Naive thymus-derived CD4-positive, alpha-beta T cell (primary cell): ENCODE data around the gene CCDC57. TPM values are rescaled to one million over a fixed set of nuclear protein-coding genes. Genes with fewer than 3 reads are reported as not detected.

Experiments
- ATAC-seq: fragments of 150-1000 bp; cut with Tn5 transposase; 2 replicates; pipeline ENCODE4 v1.10.0; 2021; ENCODE audit warnings: mild to moderate bottlenecking, moderate library complexity
- CTCF ChIA-PET: fragments of 350-600 bp; sonication (Branson Sonifier 250); formaldehyde crosslinking; loops from one replicate; lab custom pipeline; 2021; ENCODE audit warnings: antibody characterized with exemption; lab: Charles Lee
- POLR2A ChIA-PET: fragments of 350-600 bp; sonication (Branson Sonifier 250); formaldehyde crosslinking; loops from one replicate; lab custom pipeline; 2021; ENCODE audit warnings: antibody characterized with exemption, inconsistent platforms; lab: Charles Lee
- DNase-seq, 9 donors: peaks; one replicate each; pipeline versions ENCODE4 v3.0.0 to v3.0.0-alpha.2; 2020 to 2022; ENCODE audit warnings: mixed read lengths in 1 of 9
- H3K27ac ChIP-seq: one replicate; pipeline ENCODE4 v1.7.0; 2013; ENCODE audit warnings: mild to moderate bottlenecking, low read depth, low read length, moderate library complexity
- H3K27me3 ChIP-seq, 2 donors: one replicate each; pipeline ENCODE4 v1.7.0; 2013; ENCODE audit warnings: low read length in 2 of 2, mild to moderate bottlenecking in 2 of 2, moderate library complexity in 2 of 2; ENCODE audit not compliant: control insufficient read depth in 2 of 2, insufficient read depth in 2 of 2
- H3K36me3 ChIP-seq, 3 experiments: 1 replicate in 2 of 3; 2 replicates in 1 of 3; pipeline ENCODE4 v1.7.0; 2013; ENCODE audit warnings: low read length in 3 of 3, mild to moderate bottlenecking in 3 of 3, moderate library complexity in 1 of 3; ENCODE audit not compliant: insufficient read depth in 3 of 3, control insufficient read depth in 2 of 3
- H3K4me1 ChIP-seq, 2 donors: one replicate each; pipeline ENCODE4 v1.7.0; 2013; ENCODE audit warnings: low read length in 2 of 2, mild to moderate bottlenecking in 2 of 2, moderate library complexity in 1 of 2; ENCODE audit not compliant: control insufficient read depth in 2 of 2, insufficient read depth in 2 of 2
- H3K4me3 ChIP-seq: 2 replicates; pipeline ENCODE4 v1.7.0; 2013; ENCODE audit warnings: mild to moderate bottlenecking, low read length
- H3K9me3 ChIP-seq, 3 experiments: 1 replicate in 2 of 3; 2 replicates in 1 of 3; pipeline ENCODE4 v1.7.0; 2013; ENCODE audit warnings: low read length in 3 of 3; ENCODE audit not compliant: control insufficient read depth in 2 of 3
- H3K27ac Mint-ChIP-seq, 9 donors: one replicate each; pipeline ENCODE4 v1.8.0; 2020 to 2022; ENCODE audit warnings: mixed read lengths in 9 of 9, mild to moderate bottlenecking in 8 of 9, moderate library complexity in 5 of 9, inconsistent platforms in 2 of 9
- H3K27me3 Mint-ChIP-seq, 5 donors: one replicate each; pipeline ENCODE4 v1.8.0; 2021 to 2022; ENCODE audit warnings: mixed read lengths in 5 of 5, mild to moderate bottlenecking in 1 of 5
- H3K36me3 Mint-ChIP-seq, 5 donors: one replicate each; pipeline ENCODE4 v1.8.0; 2020 to 2022; ENCODE audit warnings: mixed read lengths in 5 of 5, mild to moderate bottlenecking in 3 of 5, inconsistent platforms in 1 of 5
- H3K4me1 Mint-ChIP-seq, 7 donors: one replicate each; pipeline ENCODE4 v1.8.0; 2020 to 2022; ENCODE audit warnings: mixed read lengths in 7 of 7, mild to moderate bottlenecking in 3 of 7, inconsistent platforms in 1 of 7
- H3K4me3 Mint-ChIP-seq, 10 donors: one replicate each; pipeline ENCODE4 v1.8.0; 2020 to 2022; ENCODE audit warnings: mild to moderate bottlenecking in 10 of 10, mixed read lengths in 10 of 10, moderate library complexity in 6 of 10, inconsistent platforms in 2 of 10
- H3K9me3 Mint-ChIP-seq, 11 donors: one replicate each; pipeline ENCODE4 v1.8.0; 2020 to 2022; ENCODE audit warnings: mixed read lengths in 11 of 11, mild to moderate bottlenecking in 4 of 11, inconsistent platforms in 1 of 11, moderate library complexity in 1 of 11
- intact Hi-C, 2 donors: fragments of 100-400 bp; cut with micrococcal nuclease; formaldehyde crosslinking; loops; one replicate each; pipeline ENCODE4 v1.15.1; 2023
- polyA plus RNA-seq, 2 donors: library from polyadenylated mRNA; unstranded; fragments of 300-500 nt; fragmentation: Illumina TruSeq; gene quantifications; one replicate each; pipeline ENCODE4 v1.2.3, GENCODE V29; 2021
- total RNA-seq, 6 experiments: library from RNA in 5 of 6; stranded (reverse) in 5 of 6; gene quantifications; 1 replicate in 5 of 6; 2 replicates in 1 of 6; pipeline ENCODE4 v1.2.3 and lab custom pipeline; 2021 to 2026

The CCDC57 gene
- total and polyA plus RNA-seq, 7 experiments from 2014 or later, result 32.1 to 127 (median 92.1) TPM

GRCh38 chr17:82217120-82217529 lies 4.5 kb upstream of the CCDC57 start:
- POLR2A ChIA-PET, result no interaction called here
- DNase-seq, result peak in 1 of 9 donors; percentile 21
- H3K27ac ChIP-seq, result no peak overlapping the region
- Mint-ChIP-seq H3K27ac (peak overlapping the region in 1 of 9 donors; percentile 77), H3K4me3 (peak overlapping the region in 1 of 10 donors; percentile 62), H3K36me3 (no peaks in the 10 kb centered on the region), H3K4me1 (peaks cover 4 to 26% (median 20%) of the 10 kb centered on the region in 7 donors), H3K9me3 (no peaks in the 10 kb centered on the region), H3K27me3 (peaks cover 0 to 2% (median 0%) of the 10 kb centered on the region in 5 donors)
- CTCF ChIA-PET, result no interaction called here
- H3K27me3 ChIP-seq, result no peaks in the 10 kb centered on the region
- intact Hi-C loops, result loop anchor here in 1 of 2 donors (10.0 kb wide), 1 partner anchor 92 kb away; no protein-coding TSS in a partner anchor
- H3K4me1 ChIP-seq, result peaks cover 18 to 22% of the 10 kb centered on the region in 2 donors
- no peak overlapping the region for H3K4me3 ChIP-seq
- no peak for ATAC-seq
- no peaks in the 10 kb centered on the region for H3K9me3 ChIP-seq
- peaks cover 0 to 4% (median 0%) of the 10 kb centered on the region in 3 experiments for H3K36me3 ChIP-seq

GRCh38 chr17:82216301-82217119 lies 3.9 kb upstream of the CCDC57 start:
- peaks cover 0 to 4% (median 0%) of the 10 kb centered on the region in 3 experiments for H3K36me3 ChIP-seq
- H3K4me1 ChIP-seq, result peaks cover 21 to 28% of the 10 kb centered on the region in 2 donors
- DNase-seq, result peak in 1 of 9 donors; percentile 52

GRCh38 chr17:82215972-82216300 lies 3.3 kb upstream of the CCDC57 start:
- no peak overlapping the region for H3K4me3 ChIP-seq
- no peaks in the 10 kb centered on the region for H3K9me3 ChIP-seq
- CTCF ChIA-PET, result no interaction called here
- peaks cover 23 to 31% of the 10 kb centered on the region in 2 donors for H3K4me1 ChIP-seq
- intact Hi-C loops, result loop anchor here in 1 of 2 donors (1.0 to 10.0 kb wide), 3 partner anchors 12 to 91 kb away; no protein-coding TSS in a partner anchor
- Mint-ChIP-seq H3K9me3 (no peaks in the 10 kb centered on the region), H3K27me3 (peaks cover 0 to 2% (median 0%) of the 10 kb centered on the region in 5 donors), H3K4me3 (peak overlapping the region in 3 of 10 donors; percentile 4 to 70 (median 62)), H3K27ac (peak overlapping the region in 4 of 9 donors; percentile 54 to 77 (median 66)), H3K4me1 (peaks cover 9 to 33% (median 27%) of the 10 kb centered on the region in 7 donors), H3K36me3 (no peaks in the 10 kb centered on the region)
- DNase-seq, result no peak
- H3K27ac ChIP-seq, result no peak overlapping the region
- POLR2A ChIA-PET, result interaction anchor here (0.5 to 1.9 kb wide), 2 partner anchors 10 to 509 kb away, joined by 3 to 5 read pairs; no protein-coding TSS in a partner anchor
- peaks cover 0 to 4% (median 0%) of the 10 kb centered on the region in 3 experiments for H3K36me3 ChIP-seq
- no peak for ATAC-seq
- no peaks in the 10 kb centered on the region for H3K27me3 ChIP-seq

More at GRCh38 chr17:82216301-82217119, 3.9 kb upstream of the CCDC57 start:
- peak; percentile 81 for ATAC-seq
- Mint-ChIP-seq H3K4me1 (peaks cover 8 to 31% (median 26%) of the 10 kb centered on the region in 7 donors), H3K27me3 (peaks cover 0 to 2% (median 0%) of the 10 kb centered on the region in 5 donors), H3K9me3 (no peaks in the 10 kb centered on the region), H3K27ac (peak overlapping the region in 4 of 9 donors; percentile 54 to 77 (median 66)), H3K4me3 (peak overlapping the region in 2 of 10 donors; percentile 4 to 62), H3K36me3 (no peaks in the 10 kb centered on the region)
- POLR2A ChIA-PET, result interaction anchor here (0.5 kb wide), 1 partner anchor 510 kb away, joined by 3 read pairs; no protein-coding TSS in a partner anchor
- intact Hi-C loops, result loop anchor here in 1 of 2 donors (1.0 to 10.0 kb wide), 2 partner anchors 15 to 92 kb away; no protein-coding TSS in a partner anchor
- Histone ChIP-seq H3K27ac (no peak overlapping the region), H3K9me3 (no peaks in the 10 kb centered on the region), H3K27me3 (no peaks in the 10 kb centered on the region), H3K4me3 (no peak overlapping the region)
- CTCF ChIA-PET, result no interaction called here

- intact Hi-C loops, result loop anchor here in 1 of 2 donors (1.0 to 10.0 kb wide), 2 partner anchors 13 to 91 kb away; no protein-coding TSS in a partner anchor
- DNase-seq, result no peak
These were observed 2.7 kb upstream of the CCDC57 start for GRCh38 chr17:82215095-82215971.

GRCh38 chr17:82214012-82214628 lies 1.5 kb upstream of the CCDC57 start:
- no peak for DNase-seq
- Mint-ChIP-seq H3K27ac (peak overlapping the region in 8 of 9 donors; percentile 60 to 86 (median 78)), H3K4me1 (peaks cover 9 to 37% (median 33%) of the 10 kb centered on the region in 7 donors), H3K9me3 (peaks cover 0 to 1% (median 0%) of the 10 kb centered on the region in 11 donors), H3K36me3 (no peaks in the 10 kb centered on the region), H3K27me3 (peaks cover 0 to 2% (median 0%) of the 10 kb centered on the region in 5 donors), H3K4me3 (peak overlapping the region; percentile 32 to 86 (median 72))
- Histone ChIP-seq H3K4me3 (no peak overlapping the region), H3K27ac (no peak overlapping the region), H3K27me3 (no peaks in the 10 kb centered on the region), H3K9me3 (no peaks in the 10 kb centered on the region), H3K4me1 (peaks cover 23 to 31% of the 10 kb centered on the region in 2 donors), H3K36me3 (peaks cover 0 to 4% (median 0%) of the 10 kb centered on the region in 3 experiments)
- POLR2A ChIA-PET, result interaction anchor here (0.7 to 3.5 kb wide), 5 partner anchors 8 to 78 kb away, joined by 4 to 15 read pairs (median 5); partner anchors contain the start of gene SLC16A3
- no peak for ATAC-seq
- intact Hi-C loops, result loop anchor here in 1 of 2 donors (10.0 kb wide), 1 partner anchor 89 kb away; no protein-coding TSS in a partner anchor
- CTCF ChIA-PET, result interaction anchor here (1.0 to 1.2 kb wide), 5 partner anchors 8 to 86 kb away, joined by 3 to 4 read pairs (median 4); partner anchors contain the start of gene SLC16A3

More at GRCh38 chr17:82215095-82215971, 2.7 kb upstream of the CCDC57 start:
- Histone ChIP-seq H3K4me1 (peaks cover 23 to 31% of the 10 kb centered on the region in 2 donors), H3K36me3 (peaks cover 0 to 4% (median 0%) of the 10 kb centered on the region in 3 experiments), H3K4me3 (no peak overlapping the region), H3K27ac (no peak overlapping the region), H3K27me3 (no peaks in the 10 kb centered on the region), H3K9me3 (no peaks in the 10 kb centered on the region)
- H3K4me3 Mint-ChIP-seq, result peak overlapping the region in 6 of 10 donors; percentile 14 to 80 (median 44)
- H3K27ac Mint-ChIP-seq, result peak overlapping the region in 7 of 9 donors; percentile 32 to 80 (median 72)
- no peaks in the 10 kb centered on the region for H3K36me3 Mint-ChIP-seq
- ChIA-PET CTCF (interaction anchor here (1.1 kb wide), 1 partner anchor 14 kb away, joined by 4 read pairs; the partner anchor contains the start of gene SLC16A3), POLR2A (interaction anchor here (0.5 to 1.9 kb wide), 3 partner anchors 9 to 509 kb away, joined by 3 to 5 read pairs (median 3); no protein-coding TSS in a partner anchor)
- ATAC-seq, result no peak
- no peaks in the 10 kb centered on the region for H3K9me3 Mint-ChIP-seq
- peaks cover 9 to 33% (median 27%) of the 10 kb centered on the region in 7 donors for H3K4me1 Mint-ChIP-seq
- peaks cover 0 to 2% (median 0%) of the 10 kb centered on the region in 5 donors for H3K27me3 Mint-ChIP-seq
